Inflammatory macrophage treated with lipopolysaccharide for 4 hours (primary cell): ENCODE measurements around the gene COMTD1.
"Not testable (repeated sequence)": the region's sequence is repeated elsewhere in the genome, so short reads cannot be mapped to it uniquely, and the experiment has no call there.

Source experiments
- DNase-seq: peaks from one replicate; pipeline ENCODE4 v3.0.0-alpha.2; 2020

The COMTD1 gene

DNA sequence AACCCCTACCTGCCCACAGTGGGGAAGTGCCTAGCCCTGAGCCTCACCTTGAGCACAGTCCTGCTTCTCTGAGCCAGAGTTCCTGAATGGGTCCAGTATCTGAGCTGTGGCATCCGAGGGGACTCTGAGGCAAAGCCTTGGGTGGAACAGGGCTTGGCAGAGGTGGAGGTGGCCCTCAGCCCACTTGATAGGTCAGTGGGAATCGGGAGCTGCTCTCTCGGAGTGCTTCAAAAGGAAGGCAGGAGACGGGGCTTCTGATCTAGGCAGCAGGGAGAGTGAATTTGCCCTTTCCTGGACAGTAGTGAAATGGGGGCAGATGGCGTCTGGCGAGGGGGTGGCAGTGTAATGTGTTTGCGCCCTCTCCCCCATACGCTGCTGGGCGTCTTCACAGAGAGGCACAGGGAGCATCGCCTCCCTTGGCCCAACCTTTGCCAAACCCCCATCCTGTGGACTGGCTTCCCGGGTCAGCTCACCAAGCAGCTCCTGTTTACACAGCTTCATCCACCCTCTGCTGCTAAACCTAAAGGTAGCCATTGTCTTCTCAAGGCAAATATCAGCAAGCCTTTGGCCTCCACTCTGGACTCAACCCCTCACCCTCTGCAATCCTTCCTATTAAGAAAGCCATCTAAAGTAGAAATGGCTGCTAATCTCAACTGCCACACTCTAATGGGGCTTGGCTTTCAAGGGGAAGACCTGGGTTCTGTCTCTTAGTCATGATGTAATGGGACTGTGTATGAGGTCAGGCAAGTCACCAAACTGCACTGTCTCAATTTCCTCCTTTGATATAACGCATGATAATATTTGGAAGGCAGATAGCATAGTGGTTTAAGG is 46.3 kb downstream of the COMTD1 start:
- peak; percentile 13 for DNase-seq

DNA sequence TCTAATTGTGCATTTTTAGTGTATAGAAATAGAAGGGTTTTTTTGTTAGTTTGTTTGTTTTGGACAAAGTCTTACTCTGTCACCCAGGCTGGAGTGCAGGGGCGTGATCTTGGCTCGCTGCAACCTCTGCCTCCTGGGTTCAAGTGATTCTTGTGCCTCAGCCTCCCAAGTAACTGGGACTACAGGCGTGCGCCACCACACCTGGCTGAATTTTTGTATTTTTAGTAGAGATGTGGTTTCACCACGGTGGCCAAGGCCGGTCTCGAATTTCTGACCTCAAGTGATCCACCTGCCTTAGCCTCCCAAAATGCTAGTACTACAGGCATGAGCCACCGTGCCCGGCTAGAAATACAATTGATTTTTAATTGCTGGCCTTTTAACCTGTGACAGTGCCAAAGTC is 47.2 kb downstream of the COMTD1 start:
- DNase-seq, result not testable (repeated sequence)

DNA sequence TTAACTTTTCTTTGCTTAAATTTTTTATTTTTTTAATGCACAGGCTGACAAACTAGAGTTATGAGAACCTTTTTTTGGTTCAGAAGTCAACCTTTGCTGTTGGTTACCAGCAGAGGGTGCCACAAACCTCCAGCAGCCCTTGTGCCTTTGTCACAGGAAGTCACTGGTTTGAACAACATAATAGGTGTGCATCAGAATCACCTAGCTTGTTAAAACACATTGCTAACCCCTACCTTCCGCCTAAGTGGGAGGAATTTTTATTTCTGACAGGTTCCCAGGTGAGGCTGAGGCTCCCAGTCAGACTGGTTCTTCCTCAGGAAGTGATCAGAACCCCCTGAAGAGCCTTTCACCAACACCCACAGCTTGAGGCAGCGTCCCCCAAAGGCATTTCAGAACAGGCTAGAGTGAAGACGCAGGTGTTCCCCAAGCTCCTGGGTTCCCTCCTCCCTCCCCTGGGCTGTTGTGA is 47.8 kb downstream of the COMTD1 start:
- DNase-seq, result peak; percentile 65

DNA sequence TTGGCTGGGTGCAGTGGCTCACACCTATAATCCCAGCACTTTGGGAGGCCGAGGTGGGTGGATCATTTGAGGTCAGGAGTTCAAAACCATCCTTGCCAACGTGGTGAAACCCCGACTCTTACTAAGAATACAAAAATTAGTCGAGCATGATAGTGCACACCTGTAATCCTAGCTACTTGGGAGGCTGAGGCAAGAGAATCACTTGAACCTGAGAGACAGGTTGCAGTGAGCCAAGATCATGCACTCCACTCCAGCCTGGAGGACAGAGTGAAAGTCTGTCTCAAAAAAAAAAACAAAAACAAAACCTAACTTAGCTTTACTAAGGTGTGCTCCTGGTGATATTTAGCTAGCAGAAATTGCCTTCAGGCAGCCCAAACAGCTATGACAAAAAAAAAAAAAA is 49.4 kb downstream of the COMTD1 start:
- no peak for DNase-seq
